Globus pallidus (tissue), 1 donor: ENCODE results near the gene ANKRD28.
A peak's percentile ranks its signal among the peaks of the same experiment; 100 is the strongest.
"Not testable (repeated sequence)": the region's sequence is repeated elsewhere in the genome, so short reads cannot be mapped to it uniquely, and the experiment has no call there.

ENCODE experiments used
- DNase-seq: peaks from one replicate; pipeline ENCODE4 v3.0.0-alpha.2; 2015; ENCODE audit warnings: low spot score

ANKRD28 gene

DNA sequence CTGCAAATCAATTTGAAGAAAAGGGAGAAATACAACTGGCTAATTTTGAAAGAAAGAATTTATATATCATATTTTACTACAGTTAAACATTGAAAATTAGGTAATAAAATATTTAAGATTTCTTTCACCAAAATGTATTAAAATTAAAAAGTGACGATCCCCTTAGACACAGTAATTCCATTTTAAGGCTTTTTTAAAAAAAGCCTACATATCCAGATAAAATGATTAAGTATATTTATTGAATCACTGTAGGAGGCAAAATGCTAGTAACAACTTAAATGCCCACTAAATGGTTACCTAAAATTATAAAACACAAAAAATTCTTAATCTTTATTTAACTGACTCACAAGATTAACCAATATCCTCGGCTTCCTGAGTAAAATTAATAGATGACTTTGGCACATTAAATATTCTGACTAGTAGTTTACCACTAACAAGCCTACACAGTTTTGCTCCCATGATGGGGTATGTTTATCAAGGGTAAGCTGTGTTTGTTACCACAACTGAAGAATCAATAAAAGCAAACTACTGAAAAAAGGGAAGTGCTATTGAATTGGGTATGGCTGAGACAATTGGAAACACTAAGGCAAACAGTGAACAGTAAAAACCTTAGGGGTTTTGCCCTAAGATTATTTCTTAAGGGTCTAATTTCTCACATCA is 28.4 kb downstream of the ANKRD28 start:
- DNase-seq, result no peak

DNA sequence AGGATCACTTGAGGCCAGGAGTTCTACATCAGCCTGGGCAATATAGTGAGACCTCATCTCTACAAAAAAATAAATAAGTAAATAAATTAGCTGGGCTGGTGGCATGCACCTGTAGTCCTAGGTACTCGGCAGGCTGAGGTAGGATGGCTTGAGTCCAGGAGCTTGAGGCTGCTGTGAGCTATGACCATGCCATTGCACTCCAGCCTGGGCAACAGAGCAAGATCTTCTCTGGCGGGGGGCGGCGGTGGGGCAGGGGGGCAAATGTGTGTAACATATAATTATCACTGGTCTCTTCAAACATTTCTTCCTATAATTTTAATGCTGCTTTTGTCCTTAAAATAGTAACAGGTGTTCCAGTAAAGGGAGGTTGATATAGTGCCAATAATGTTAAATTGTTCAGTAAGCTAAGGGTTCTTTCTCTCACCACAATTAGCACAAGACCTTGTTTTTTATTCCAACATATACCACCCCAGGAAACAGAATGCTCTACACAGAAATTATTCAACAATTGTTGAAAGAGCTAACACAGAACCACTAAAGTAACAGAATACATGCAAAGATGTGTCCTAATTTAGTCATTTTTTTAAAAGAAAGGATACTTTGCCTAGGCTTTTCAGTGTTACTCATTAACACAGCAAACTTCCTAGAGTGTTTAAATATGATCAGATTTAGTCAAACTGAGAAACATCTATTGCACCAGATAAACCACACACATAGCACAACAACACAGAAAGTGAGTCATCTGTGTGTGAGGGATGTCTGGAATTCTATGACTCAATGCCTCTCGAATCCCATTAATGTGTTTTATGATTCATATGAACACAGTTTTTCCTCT is 29.1 kb downstream of the ANKRD28 start:
- DNase-seq, result no peak

DNA sequence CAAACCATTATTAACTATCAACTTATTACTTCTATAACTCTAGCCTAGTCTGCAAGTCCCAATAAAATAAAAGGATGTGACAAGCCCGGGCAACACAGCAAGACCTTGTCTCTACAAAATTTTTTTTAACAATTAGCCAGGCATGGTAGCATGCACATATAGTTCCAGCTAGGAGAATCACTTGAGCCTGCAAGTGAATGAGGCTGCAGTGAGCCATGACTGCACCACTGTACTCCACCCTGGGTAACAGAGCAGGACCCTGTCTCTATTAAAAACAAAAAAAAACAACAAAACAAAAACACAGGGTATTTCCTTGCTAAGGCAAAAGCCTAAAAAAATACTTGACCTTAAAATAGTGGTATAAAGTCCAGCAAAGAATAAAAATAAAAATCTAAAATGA is 31.4 kb downstream of the ANKRD28 start:
- no peak for DNase-seq

DNA sequence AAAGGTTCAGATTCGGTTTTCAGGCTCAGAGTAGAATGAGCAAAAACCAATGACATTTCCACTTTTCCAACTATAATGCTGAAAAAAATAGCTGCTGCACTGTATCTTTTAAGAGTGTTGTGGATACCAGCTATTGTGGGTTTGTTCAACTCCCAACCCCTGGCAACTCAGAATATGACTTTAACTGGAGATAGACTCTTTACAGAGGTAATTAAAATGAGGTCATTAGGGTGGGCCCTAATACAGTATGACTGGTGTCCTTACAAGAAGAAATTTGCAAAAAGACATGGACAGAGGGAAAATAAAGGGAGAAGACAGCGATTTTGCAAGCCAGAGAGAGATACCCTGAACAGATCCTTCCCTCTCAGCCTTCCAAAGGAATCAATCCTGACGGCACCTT is 39.5 kb downstream of the ANKRD28 start:
- DNase-seq, result no peak

DNA sequence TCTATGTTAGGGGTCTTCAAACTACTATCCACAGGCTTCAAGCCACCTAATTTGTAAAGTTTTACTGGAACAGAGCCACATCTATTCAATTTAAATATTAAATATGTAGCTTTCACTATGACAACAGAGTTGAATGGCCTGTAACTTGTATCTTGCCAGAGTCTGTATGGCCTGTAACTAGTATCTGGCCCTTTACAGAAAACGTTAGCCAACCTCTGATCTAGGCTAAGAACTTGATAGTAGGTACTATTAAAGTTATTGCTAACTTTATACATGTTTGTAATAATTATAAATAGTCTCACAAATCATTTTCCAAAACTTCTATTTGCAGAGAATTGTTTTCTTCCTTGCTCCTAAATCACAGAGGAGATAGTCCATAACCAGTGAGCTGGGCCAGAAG is 40.0 kb downstream of the ANKRD28 start:
- DNase-seq, result no peak

DNA sequence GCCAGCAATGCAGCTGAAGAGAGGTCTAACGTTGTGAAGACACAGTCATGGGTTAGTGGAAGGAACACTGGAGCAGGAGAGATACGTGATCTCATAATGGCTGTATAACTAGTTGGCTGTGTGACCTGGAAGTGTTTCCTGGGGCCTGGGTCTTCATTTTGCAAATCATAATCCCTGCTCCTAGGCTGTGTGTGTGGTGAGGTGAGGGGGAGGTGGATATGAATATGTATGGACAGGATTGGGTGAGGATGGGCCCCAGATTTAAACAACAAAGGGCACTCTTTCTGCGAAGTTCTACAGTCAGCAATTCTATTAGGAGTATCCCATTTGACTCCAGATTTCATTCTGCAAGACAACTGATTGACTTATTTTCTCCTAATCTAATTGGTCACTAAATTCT is 41.3 kb downstream of the ANKRD28 start:
- DNase-seq, result no peak

DNA sequence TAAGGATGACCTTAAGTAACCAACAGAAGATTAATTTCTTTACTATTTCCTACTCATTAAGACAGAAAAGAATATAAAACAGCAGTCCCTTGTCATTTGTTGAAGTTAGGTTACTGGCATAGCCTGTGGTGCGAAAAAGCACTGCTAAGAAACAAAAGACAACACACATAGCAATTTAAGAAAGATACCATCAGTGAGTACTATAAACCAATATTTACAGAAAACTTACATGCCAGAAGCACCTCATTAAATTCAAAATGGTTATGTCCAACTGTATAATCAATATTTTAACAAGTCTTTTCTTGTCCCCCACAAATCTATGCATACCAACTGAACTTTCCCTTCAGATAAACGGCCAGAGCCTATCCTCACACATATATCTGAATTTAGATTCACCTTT is 42.0 kb downstream of the ANKRD28 start:
- no peak for DNase-seq

DNA sequence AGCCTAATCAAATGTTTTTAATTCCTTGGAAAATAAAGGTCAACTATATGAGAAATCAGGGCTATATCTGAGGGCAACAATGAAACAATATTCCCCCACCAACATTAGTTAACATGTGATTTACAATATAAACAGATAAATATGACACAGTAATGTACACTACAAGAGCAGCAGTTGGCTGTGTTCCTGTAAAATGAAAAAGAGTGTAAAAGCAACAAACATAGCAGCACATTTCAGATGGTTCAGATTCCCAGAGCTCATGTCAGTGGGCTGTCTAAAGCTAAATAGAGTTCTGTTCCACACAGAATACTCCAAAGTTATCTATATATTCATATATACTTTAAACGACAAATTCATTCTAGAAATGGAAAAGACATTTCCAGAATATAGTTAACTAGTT is 42.6 kb downstream of the ANKRD28 start:
- no peak for DNase-seq

DNA sequence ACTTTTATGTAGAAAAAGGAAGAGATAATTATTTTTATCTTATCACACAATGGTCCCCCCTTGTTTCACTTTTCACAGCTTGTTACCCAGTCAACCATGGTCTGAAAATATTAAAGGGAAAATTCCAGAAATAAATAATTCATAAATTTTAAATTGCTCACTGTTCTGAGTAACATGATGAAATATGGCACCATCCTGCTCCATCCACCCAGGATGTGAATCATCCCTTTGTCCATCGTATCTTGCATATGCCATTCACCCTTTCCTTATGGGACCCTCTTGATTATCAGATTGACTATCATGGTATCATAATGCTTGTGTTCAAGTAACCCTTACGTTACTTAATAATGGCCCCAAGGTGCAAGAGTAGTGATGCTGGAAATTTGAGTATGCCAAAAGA is 43.7 kb downstream of the ANKRD28 start:
- DNase-seq, result no peak

DNA sequence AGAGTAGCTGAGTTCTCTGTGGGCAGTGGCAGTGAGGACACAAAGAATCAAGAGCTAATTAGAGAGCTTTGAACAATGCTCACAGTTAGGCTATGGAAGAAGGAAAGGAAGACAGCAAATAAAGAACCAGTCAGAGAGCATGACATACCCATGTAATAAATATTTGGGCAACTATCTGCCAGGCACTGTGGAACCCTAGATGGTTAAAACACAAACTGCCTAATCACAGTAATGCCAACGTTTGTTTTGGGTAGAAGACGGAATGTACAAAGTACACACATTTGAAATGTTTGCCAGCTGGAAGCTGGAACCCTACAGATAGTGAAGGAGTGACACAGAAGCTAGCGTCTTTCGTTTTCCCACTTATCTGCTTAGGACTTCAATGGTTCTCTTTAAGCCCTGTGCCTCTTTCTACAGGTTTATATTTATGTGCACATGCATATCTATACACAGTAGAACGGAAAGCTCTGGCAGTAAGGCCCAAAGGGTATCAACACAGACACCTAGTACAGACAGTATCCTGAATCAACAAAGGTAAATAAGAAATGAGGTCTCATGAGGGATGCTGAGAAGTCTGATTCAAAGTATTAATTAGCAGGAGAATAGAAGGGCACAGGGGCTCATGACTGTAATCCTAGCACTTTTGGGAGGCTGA is 44.6 kb downstream of the ANKRD28 start:
- peak; percentile 58 for DNase-seq

DNA sequence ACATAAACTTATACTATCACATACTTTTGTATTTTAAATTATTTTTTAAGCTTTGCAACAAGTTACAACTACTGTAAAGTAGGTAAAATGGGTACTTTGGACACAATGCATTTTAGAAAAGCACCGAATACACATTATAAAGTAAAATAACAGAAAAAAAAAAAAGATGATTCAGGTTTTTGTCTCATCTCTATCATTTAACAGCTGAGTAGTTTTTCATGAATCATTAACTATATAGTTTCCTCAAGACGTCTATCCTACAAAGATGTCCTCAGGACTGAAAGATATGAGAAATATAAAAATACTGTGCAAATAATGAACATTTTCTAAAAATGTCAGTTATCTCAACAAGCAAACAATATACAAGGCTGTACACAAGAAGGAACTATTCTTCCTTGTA is 46.9 kb downstream of the ANKRD28 start:
- DNase-seq, result no peak

DNA sequence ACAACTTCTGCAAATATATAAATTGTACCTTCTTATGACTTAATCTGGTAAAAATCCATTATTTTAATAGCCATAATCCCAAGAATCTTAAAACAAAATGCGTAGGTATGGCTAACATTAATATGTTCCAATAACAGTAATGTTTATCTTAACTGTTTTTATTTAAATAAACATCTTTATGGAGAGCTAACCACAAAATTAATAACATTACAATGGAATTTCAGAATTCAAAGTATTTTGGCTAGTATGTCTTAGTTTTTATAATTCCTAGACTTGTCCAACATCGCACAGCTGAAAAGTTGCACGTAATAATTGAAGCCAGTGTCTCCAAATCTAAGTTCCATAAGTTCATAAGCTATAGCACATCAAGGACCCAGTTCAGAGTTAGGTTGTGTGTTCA is 47.6 kb downstream of the ANKRD28 start:
- no peak for DNase-seq

DNA sequence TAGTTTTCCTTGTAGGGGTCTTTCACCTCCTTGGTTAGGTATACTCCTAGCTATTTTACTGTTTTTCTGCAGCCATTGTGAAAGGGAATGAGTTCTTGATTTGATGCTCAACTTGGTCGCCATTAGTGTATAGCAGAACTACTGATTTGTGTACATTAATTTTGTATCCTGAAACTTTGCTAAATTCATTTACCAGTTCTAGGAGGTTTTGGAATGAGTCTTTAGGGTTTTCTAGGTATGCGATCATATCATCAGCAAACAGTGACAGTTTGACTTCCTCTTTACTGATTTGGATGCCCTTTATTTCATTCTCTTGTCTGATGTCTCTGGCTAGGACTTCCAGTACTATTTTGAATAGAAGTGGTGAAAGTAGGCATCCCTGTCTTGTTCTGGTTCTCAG is 51.9 kb downstream of the ANKRD28 start:
- DNase-seq, result not testable (repeated sequence)

DNA sequence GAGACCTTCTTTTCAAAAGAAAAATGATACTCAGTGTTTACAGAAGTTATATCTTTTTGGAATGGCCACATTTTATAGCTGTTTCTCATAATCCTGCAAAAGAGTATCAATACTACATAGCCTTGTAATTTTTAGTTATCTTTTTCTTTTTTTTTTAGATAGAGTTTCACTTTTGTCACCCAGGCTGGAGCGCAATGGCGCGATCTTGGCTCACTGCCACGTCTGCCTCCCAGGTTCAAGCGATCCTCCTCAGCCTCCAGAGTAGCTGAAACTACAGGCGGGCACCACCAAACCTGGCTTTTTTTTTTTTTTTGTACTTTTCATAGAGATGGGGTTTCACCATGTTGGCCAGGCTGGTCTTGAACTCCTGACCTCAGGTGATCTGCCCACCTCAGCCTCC is 53.6 kb downstream of the ANKRD28 start:
- DNase-seq, result no peak

DNA sequence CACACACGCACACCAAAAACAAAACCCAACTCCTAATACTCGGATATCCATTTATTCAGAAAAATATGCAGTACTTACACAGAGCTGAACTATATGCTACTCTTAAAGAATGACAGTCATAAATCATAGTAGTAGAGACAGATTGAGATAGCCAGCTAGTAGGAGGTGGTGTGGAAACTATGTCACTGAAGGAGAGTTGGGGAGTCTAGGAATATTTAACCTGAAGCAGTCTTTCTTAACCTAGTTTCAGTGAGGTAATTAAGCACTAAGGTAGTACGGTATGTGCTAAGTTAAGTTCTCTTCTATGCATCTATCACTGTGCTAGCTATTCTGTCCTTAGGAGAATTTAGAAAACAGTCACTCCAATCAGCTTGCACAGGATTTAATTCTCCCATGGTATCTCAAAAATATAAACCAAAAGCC is 54.2 kb downstream of the ANKRD28 start:
- DNase-seq, result no peak

DNA sequence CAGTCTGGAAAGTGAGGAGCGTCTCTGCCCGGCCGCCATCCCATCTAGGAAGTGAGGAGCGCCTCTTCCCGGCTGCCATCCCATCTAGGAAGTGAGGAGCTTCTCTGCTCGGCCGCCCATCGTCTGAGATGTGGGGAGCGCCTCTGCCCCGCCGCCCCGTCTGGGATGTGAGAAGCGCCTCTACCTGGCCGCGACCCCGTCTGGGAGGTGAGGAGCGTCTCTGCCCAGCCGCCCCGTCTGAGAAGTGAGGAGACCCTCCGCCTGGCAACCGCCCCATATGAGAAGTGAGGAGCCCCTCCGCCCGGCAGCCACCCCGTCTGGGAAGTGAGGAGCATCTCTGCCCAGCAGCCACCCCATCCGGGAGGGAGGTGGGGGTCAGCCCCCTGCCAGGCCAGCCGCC is 55.5 kb downstream of the ANKRD28 start:
- not testable (repeated sequence) for DNase-seq

DNA sequence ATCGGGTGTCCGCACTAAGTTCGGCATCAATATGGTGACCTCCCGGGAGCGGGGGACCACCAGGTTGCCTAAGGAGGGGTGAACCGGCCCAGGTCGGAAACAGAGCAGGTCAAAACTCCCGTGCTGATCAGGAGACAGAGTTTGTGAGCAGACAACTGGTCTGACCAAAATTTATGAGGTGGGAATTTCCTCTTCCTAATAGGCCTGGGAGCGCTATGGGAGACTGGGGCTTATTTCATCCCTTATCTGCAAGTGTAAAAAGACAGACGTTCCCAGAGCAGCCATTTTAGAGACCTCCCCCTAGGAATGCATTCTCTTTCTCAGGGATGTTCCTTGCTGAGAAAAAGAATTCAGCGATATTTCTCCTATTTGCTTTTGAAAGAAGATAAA is 59.2 kb downstream of the ANKRD28 start:
- not testable (repeated sequence) for DNase-seq

DNA sequence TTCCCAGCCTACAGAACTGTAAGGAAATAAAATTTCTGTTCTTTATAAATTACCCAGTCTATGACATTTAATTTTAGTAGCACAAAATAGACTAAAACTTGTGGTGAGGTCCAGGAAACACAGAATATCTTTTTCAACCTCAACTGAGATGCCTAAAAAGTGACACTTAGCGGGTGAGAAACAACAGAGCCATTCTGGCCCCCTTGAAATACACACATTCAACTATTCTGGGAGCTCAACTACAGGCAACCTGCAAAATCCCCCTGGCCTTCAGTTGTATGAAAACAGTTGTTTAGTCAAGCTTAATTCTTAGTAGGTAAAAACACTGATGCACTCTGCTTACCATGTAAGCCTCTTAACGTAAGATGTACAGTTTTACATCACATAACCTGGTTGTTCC is 66.8 kb downstream of the ANKRD28 start:
- no peak for DNase-seq

DNA sequence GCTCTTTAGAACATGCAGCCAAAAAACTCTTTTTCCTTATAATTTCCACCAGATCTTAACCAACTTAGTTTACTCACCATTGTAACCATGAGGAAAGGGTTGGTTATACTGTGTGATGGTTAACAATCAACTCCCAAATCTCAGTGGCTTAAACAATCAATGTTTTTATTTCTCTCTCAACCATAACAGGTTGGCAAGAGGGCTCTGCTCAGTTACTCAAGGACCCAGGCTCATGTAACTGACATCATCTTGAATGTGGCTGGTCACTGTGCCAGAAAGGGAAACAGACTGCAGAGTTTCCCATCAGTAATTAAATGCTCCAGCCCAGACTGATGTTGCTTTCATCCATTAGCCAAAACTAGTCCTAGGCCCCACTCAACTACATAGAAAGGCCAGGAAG is 69.0 kb downstream of the ANKRD28 start:
- DNase-seq, result peak; percentile 21

DNA sequence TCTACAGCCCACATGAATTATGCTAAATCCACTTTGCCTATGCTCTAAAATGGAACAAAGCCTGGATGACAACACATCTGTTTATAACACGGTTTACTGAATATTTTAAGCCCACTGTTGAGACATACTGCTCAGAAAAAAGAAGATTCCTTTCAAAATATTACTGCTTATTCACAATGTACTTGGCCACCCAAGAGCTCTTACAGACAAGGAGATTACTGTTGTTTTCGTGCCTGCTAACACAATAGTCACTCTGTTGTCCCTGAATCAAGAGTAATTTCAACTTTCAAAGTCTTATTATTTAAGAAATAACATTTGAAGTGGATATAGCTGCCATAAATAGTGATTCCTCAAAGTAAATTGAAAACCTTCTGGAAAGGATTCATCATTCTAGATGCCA is 70.9 kb downstream of the ANKRD28 start:
- DNase-seq, result peak; percentile 62

DNA sequence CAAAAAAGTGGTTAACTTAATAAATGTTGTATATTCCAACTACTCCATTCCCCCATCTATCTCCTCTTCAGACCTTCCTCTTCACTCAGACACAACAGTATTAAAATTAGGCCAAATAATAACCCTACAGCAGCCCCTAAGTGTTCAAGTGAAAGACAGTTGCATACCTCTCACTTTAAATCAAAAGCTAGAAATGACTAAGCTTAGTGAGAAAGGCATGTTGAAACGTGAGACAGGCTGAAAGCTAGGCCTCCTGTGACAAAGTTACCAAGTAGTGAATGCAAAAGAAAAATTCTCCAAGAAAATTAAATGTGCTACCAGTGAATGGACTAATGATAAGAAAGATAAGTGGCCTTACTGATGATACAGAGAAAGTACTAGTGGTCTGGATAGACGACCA is 71.7 kb downstream of the ANKRD28 start:
- DNase-seq, result no peak

DNA sequence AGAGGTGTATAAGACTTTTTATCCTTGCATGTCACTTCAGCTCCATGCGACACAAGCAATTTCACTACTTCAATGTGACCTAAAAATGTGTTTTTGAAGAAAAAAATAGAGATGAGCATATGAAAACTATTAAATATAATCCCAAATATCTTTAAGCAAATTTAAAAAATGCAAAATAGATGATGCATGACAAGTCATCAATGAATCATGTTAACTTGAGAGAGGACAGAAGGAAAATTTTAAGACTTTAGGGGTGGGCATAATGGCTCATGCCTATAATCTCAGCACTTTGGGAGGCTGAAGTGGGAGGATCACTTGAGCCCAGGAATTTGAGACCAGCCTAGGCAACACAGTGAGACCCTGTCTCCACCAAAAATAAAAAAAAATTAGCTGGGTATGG is 73.3 kb downstream of the ANKRD28 start:
- no peak for DNase-seq

DNA sequence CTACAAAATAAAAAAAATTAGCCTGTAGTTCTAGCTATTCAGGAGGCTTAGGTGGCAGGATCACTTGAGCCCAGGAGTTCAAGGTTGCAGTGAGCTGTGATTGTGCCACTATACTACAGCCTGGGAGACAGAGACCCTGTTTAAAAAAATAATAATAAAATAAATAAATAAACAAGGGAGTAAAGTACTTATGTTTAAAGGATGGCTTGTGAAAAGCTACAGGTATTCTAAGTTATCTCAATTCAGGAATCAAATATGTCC is 74.2 kb downstream of the ANKRD28 start:
- no peak for DNase-seq
